ENCODE results near the gene LCN6.

The LCN6 gene

GRCh38 chr9:136745389-136746154 is 2.8 kb downstream of the LCN6 start:
- Histone ChIP-seq H3K36me3 (ENCODE audit: control insufficient read depth, insufficient read depth, low read length) (no peaks in the 10 kb centered on the region), H3K4me3 (ENCODE audit: low read depth, low read length) (no peak overlapping the region), H3K27me3 (ENCODE audit: control insufficient read depth, insufficient read depth, low read length) (no peaks in the 10 kb centered on the region), H3K9me3 (ENCODE audit: control insufficient read depth, insufficient read depth, low read length) (no peaks in the 10 kb centered on the region), H3K9ac (ENCODE audit: low read depth, low read length) (no peak overlapping the region), H3K4me1 (ENCODE audit: control insufficient read depth, insufficient read depth, low read length) (no peaks in the 10 kb centered on the region)

DNA sequence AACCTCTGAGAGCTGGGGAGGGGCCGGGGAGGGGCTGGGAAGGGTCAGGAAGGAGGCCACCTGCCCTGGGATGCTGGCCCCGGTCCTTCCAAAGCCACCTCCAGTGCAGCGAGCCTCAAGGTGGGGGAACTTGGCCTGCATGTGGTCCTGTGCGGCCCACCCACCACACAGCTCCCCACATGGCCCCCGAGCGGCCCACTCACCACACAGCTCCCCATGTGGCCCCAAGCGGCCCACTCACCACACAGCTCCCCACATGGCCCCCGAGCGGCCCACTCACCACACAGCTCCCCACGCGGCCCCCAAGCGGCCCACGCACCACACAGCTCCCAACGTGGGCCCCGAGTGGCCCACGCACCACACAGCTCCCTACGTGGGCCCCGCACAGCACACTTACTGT is 3.6 kb downstream of the LCN6 start:
- no peak overlapping the region for H3K9ac ChIP-seq (ENCODE audit: low read depth, low read length)

GRCh38 chr9:136743639-136744211 is 4.6 kb downstream of the LCN6 start:
- no peaks in the 10 kb centered on the region for H3K4me1 ChIP-seq (ENCODE audit: control insufficient read depth, insufficient read depth, low read length)
- no peak overlapping the region for H3K4me3 ChIP-seq (ENCODE audit: low read depth, low read length)
- H3K9ac ChIP-seq (ENCODE audit: low read depth, low read length): no peak overlapping the region
- no peaks in the 10 kb centered on the region for H3K9me3 ChIP-seq (ENCODE audit: control insufficient read depth, insufficient read depth, low read length)
- H3K36me3 ChIP-seq (ENCODE audit: control insufficient read depth, insufficient read depth, low read length): no peaks in the 10 kb centered on the region
- H3K27me3 ChIP-seq (ENCODE audit: control insufficient read depth, insufficient read depth, low read length): no peaks in the 10 kb centered on the region

More for the DNA sequence above, 3.6 kb downstream of the LCN6 start:
- Histone ChIP-seq H3K4me3 (ENCODE audit: low read depth, low read length) (no peak overlapping the region), H3K9me3 (ENCODE audit: control insufficient read depth, insufficient read depth, low read length) (no peaks in the 10 kb centered on the region), H3K27me3 (ENCODE audit: control insufficient read depth, insufficient read depth, low read length) (no peaks in the 10 kb centered on the region), H3K36me3 (ENCODE audit: control insufficient read depth, insufficient read depth, low read length) (no peaks in the 10 kb centered on the region), H3K4me1 (ENCODE audit: control insufficient read depth, insufficient read depth, low read length) (no peaks in the 10 kb centered on the region)

- H3K4me3 ChIP-seq (ENCODE audit: low read depth, low read length): no peak within 1 kb of the TSS
- no peaks in the 10 kb centered on the region for H3K36me3 ChIP-seq (ENCODE audit: control insufficient read depth, insufficient read depth, low read length)
- no peaks in the 10 kb centered on the region for H3K27me3 ChIP-seq (ENCODE audit: control insufficient read depth, insufficient read depth, low read length)
- no peaks in the 10 kb centered on the region for H3K4me1 ChIP-seq (ENCODE audit: control insufficient read depth, insufficient read depth, low read length)
- no peak within 1 kb of the TSS for H3K9ac ChIP-seq (ENCODE audit: low read depth, low read length)
- H3K9me3 ChIP-seq (ENCODE audit: control insufficient read depth, insufficient read depth, low read length): no peaks in the 10 kb centered on the region
Measured at GRCh38 chr9:136742591-136743391, 5.5 kb downstream of the LCN6 start, which contains the start of gene LCN10. LCN10 (minus strand) TSS chr9:136742940; CDS start chr9:136742903, 37 bp downstream.

DNA sequence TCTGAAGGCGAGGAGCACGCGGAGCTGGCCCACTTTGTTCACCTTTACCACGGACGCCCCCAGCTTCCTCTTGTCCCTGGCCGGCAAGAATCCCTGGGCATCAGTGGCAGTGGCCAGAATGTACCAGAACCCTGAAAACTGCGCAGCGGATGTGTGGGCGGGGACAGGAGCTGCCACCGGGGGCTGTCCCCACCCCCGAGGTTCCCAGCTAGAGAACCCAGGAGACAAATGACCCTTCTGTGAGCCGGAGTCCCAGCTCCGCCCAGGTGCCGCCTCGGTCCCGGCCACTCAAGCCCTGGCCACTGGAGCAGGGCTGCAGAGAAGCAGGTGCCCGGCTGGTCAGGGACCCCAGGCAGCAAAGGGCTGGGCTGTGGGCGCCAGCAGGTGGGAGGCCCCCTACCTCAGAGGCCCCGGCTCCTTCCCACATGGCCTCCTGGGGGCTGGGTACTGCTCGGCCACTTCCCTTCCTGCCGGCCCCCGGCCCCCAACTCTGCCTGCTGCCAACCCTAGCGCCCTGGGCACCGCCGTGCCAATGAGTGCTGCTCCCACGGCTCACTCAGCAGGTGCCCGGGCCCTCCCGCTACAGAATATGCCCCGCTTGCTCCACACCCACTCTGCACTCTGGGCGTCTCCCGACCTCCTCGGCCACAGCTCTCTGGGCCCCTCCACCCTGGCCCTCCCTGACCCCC is 6.3 kb downstream of the LCN6 start:
- Histone ChIP-seq H3K27me3 (ENCODE audit: control insufficient read depth, insufficient read depth, low read length) (no peaks in the 10 kb centered on the region), H3K9me3 (ENCODE audit: control insufficient read depth, insufficient read depth, low read length) (no peaks in the 10 kb centered on the region), H3K36me3 (ENCODE audit: control insufficient read depth, insufficient read depth, low read length) (no peaks in the 10 kb centered on the region), H3K4me3 (ENCODE audit: low read depth, low read length) (no peak overlapping the region), H3K4me1 (ENCODE audit: control insufficient read depth, insufficient read depth, low read length) (no peaks in the 10 kb centered on the region), H3K9ac (ENCODE audit: low read depth, low read length) (no peak overlapping the region)

- H3K9me3 ChIP-seq (ENCODE audit: control insufficient read depth, insufficient read depth, low read length): no peaks in the 10 kb centered on the region
- H3K4me1 ChIP-seq (ENCODE audit: control insufficient read depth, insufficient read depth, low read length): no peaks in the 10 kb centered on the region
- no peak overlapping the region for H3K4me3 ChIP-seq (ENCODE audit: low read depth, low read length)
- no peaks in the 10 kb centered on the region for H3K36me3 ChIP-seq (ENCODE audit: control insufficient read depth, insufficient read depth, low read length)
- H3K27me3 ChIP-seq (ENCODE audit: control insufficient read depth, insufficient read depth, low read length): no peaks in the 10 kb centered on the region
- no peak overlapping the region for H3K9ac ChIP-seq (ENCODE audit: low read depth, low read length)
Measured at GRCh38 chr9:136740971-136741882, 7.1 kb downstream of the LCN6 start.

DNA sequence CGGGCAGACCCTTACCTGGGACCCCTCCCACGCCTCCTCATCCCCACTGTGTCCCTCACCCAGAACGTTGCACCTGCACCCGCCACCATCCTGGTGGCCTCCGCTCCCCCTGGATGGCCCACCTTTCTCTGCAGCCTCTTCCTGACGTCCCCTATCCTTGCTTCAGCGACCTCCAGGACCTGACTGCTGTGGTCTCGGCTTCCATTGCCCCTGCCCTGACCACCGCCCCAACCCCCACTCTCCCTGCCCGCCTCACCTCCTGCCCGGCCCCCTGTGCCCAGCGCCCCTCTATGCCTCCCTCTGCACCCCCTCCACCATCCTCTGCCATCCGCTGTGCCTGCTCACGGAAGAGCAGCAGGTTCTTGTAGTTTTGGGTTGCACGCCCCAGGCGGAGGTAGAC is 7.8 kb downstream of the LCN6 start:
- H3K4me1 ChIP-seq (ENCODE audit: control insufficient read depth, insufficient read depth, low read length): no peaks in the 10 kb centered on the region
- H3K9me3 ChIP-seq (ENCODE audit: control insufficient read depth, insufficient read depth, low read length): no peaks in the 10 kb centered on the region
- no peak overlapping the region for H3K9ac ChIP-seq (ENCODE audit: low read depth, low read length)
- no peak overlapping the region for H3K4me3 ChIP-seq (ENCODE audit: low read depth, low read length)
- no peaks in the 10 kb centered on the region for H3K36me3 ChIP-seq (ENCODE audit: control insufficient read depth, insufficient read depth, low read length)
- H3K27me3 ChIP-seq (ENCODE audit: control insufficient read depth, insufficient read depth, low read length): no peaks in the 10 kb centered on the region

DNA sequence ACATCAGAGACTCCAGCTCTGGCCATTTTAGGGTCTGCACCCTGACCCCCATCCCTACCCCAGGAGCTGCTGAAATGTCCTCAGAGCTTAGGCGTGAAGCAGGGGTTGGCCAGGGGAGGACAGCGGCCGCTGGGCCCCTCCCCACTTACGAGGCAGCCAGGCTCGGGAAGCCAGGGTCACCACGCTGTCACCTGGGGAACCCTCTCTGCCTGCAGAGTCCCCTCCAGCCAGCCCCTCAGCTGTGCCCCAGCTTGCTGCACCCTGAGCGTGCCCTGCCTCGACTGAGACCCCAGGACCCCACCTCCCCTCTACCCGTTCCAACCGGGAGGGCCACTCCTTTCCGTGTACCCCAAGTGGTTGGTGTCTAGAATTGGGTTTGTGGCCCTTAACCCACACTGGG is 8.3 kb downstream of the LCN6 start:
- Histone ChIP-seq H3K27me3 (ENCODE audit: control insufficient read depth, insufficient read depth, low read length) (no peaks in the 10 kb centered on the region), H3K9ac (ENCODE audit: low read depth, low read length) (no peak overlapping the region), H3K36me3 (ENCODE audit: control insufficient read depth, insufficient read depth, low read length) (no peaks in the 10 kb centered on the region), H3K9me3 (ENCODE audit: control insufficient read depth, insufficient read depth, low read length) (no peaks in the 10 kb centered on the region), H3K4me1 (ENCODE audit: control insufficient read depth, insufficient read depth, low read length) (no peaks in the 10 kb centered on the region), H3K4me3 (ENCODE audit: low read depth, low read length) (no peak overlapping the region)

DNA sequence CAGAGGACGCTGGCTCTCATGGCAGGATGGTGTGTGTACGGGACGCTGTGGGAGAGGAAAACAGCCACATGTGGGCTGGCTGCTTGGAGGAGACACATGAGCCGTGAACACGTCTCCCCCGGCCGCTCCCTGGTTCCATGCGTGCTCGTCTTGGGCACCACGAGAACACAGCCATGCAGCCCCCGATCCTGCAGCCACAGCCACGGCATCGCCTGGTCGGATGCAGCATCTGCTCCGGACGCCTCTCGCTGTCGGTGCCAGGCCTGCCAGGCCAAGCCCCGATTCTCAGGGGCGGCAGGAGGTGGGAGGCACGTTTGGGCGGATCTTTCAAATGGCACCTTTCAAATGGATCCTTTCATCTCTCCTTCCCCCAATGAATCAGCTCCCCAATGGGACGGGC is 8.8 kb downstream of the LCN6 start:
- H3K9me3 ChIP-seq (ENCODE audit: control insufficient read depth, insufficient read depth, low read length): no peaks in the 10 kb centered on the region
- no peak overlapping the region for H3K9ac ChIP-seq (ENCODE audit: low read depth, low read length)
- no peaks in the 10 kb centered on the region for H3K27me3 ChIP-seq (ENCODE audit: control insufficient read depth, insufficient read depth, low read length)

GRCh38 chr9:136738960-136739359 is 9.4 kb downstream of the LCN6 start:
- Histone ChIP-seq H3K27me3 (ENCODE audit: control insufficient read depth, insufficient read depth, low read length) (no peaks in the 10 kb centered on the region), H3K9ac (ENCODE audit: low read depth, low read length) (no peak overlapping the region), H3K9me3 (ENCODE audit: control insufficient read depth, insufficient read depth, low read length) (no peaks in the 10 kb centered on the region), H3K36me3 (ENCODE audit: control insufficient read depth, insufficient read depth, low read length) (no peaks in the 10 kb centered on the region), H3K4me3 (ENCODE audit: low read depth, low read length) (no peak overlapping the region), H3K4me1 (ENCODE audit: control insufficient read depth, insufficient read depth, low read length) (no peaks in the 10 kb centered on the region)

More for the DNA sequence above, 8.8 kb downstream of the LCN6 start:
- H3K36me3 ChIP-seq (ENCODE audit: control insufficient read depth, insufficient read depth, low read length): no peaks in the 10 kb centered on the region
- H3K4me3 ChIP-seq (ENCODE audit: low read depth, low read length): no peak overlapping the region
- no peaks in the 10 kb centered on the region for H3K4me1 ChIP-seq (ENCODE audit: control insufficient read depth, insufficient read depth, low read length)

All from iPS-15b (cell line).